Measurements from ENCODE around the gene SPDYE16. TPM values are rescaled to one million over a fixed set of nuclear protein-coding genes. Genes with fewer than 3 reads are reported as not detected.
"Not testable (repeated sequence)": the region's sequence is repeated elsewhere in the genome, so short reads cannot be mapped to it uniquely, and the experiment has no call there.

The SPDYE16 gene, protein sequence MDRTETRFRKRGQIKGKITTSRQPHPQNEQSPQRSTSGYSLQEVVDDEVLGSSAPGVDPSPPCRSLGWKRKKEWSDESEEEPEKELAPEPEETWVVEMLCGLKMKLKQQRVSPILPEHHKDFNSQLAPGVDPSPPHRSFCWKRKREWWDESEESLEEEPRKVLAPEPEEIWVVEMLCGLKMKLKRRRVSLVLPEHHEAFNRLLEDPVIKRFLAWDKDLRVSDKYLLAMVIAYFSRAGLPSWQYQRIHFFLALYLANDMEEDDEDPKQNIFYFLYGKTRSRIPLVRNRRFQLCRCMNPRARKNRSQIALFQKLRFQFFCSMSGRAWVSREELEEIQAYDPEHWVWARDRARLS
- polyA plus RNA-seq (2013, experiment 1 of 2) = not detected
- not detected for polyA plus RNA-seq (2013, experiment 2 of 2)

DNA sequence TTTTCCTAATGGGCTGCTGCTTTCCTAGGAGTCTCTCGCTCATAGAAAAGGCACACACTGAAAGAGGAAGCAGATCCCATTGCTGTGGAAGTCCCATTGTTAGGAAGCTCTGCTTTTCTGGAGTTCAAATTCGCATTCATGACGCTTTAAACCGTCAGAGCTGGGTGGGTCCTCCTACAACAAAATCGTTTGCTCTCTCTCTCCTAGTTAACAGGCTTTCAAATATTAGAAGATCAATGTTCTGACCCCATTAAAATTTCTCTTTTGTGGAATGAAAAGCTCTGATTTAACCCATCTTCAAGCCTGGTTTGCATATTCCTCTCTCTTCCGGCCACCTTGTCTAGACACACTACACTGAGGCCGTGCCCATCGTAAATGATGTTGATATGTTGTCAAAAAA, at the start of gene SPDYE16:
Gene SPDYE16, minus strand, starts transcription at position 101 of the 400 bp plus-strand sequence. CDS start 1,838 bp downstream, outside the sequence.
- H3K36me3 ChIP-seq (ENCODE audit: control insufficient read depth in 1 of 2, insufficient read depth in 2 of 2, low read depth in 1 of 2, low read length in 2 of 2); H2BK12ac ChIP-seq (ENCODE audit: low read length in 2 of 2); H3K79me1 ChIP-seq (replicated peaks; ENCODE audit: low read length, poor library complexity, severe bottlenecking); H4K91ac ChIP-seq (ENCODE audit: low read length); H2BK120ac ChIP-seq (ENCODE audit: low read depth, low read length); H3K27me3 ChIP-seq (ENCODE audit: control insufficient read depth in 1 of 2, insufficient read depth in 1 of 2, low read length in 2 of 2); H4K8ac ChIP-seq (ENCODE audit: low read length); H2AFZ ChIP-seq (ENCODE audit: low read depth, low read length); H3K4me1 ChIP-seq (ENCODE audit: control insufficient read depth, insufficient read depth, low read depth, low read length); DNase-seq; H3K4ac ChIP-seq (ENCODE audit: low read depth in 1 of 2, low read length in 2 of 2); H3K4me3 ChIP-seq (ENCODE audit: insufficient read depth in 1 of 2, low read depth in 1 of 2, low read length in 2 of 2); H3K9me3 ChIP-seq (ENCODE audit: control insufficient read depth, low read length); H2BK5ac ChIP-seq (ENCODE audit: low read depth, low read length, poor library complexity, severe bottlenecking); H3K4me2 ChIP-seq (ENCODE audit: low read length, poor library complexity, severe bottlenecking); H3K14ac ChIP-seq (ENCODE audit: low read length in 2 of 2); H3K27ac ChIP-seq (ENCODE audit: low read length, poor library complexity, severe bottlenecking); H2BK15ac ChIP-seq (ENCODE audit: low read depth, poor library complexity, severe bottlenecking); H3K23ac ChIP-seq (ENCODE audit: low read length in 2 of 2); H3K18ac ChIP-seq (ENCODE audit: low read depth in 1 of 2, low read length in 2 of 2); H2AK5ac ChIP-seq (ENCODE audit: low read length, severe bottlenecking); H3K9ac ChIP-seq (ENCODE audit: low read length): not testable (repeated sequence)
- no CpG with 5 or more reads among the region's 8 CpGs for WGBS

- H2AK5ac ChIP-seq (ENCODE audit: low read length, severe bottlenecking); H3K4me3 ChIP-seq (ENCODE audit: insufficient read depth in 1 of 2, low read depth in 1 of 2, low read length in 2 of 2); H3K36me3 ChIP-seq (ENCODE audit: control insufficient read depth in 1 of 2, insufficient read depth in 2 of 2, low read depth in 1 of 2, low read length in 2 of 2); H4K8ac ChIP-seq (ENCODE audit: low read length); H3K4me1 ChIP-seq (ENCODE audit: control insufficient read depth, insufficient read depth, low read depth, low read length); H2BK12ac ChIP-seq (ENCODE audit: low read length in 2 of 2); DNase-seq; H2BK15ac ChIP-seq (ENCODE audit: low read depth, poor library complexity, severe bottlenecking); H3K23ac ChIP-seq (ENCODE audit: low read length in 2 of 2); H3K14ac ChIP-seq (ENCODE audit: low read length in 2 of 2); H3K79me1 ChIP-seq (replicated peaks; ENCODE audit: low read length, poor library complexity, severe bottlenecking); H2AFZ ChIP-seq (ENCODE audit: low read depth, low read length); H2BK120ac ChIP-seq (ENCODE audit: low read depth, low read length); H3K9ac ChIP-seq (ENCODE audit: low read length); H3K9me3 ChIP-seq (ENCODE audit: control insufficient read depth, low read length); H3K18ac ChIP-seq (ENCODE audit: low read depth in 1 of 2, low read length in 2 of 2); H4K91ac ChIP-seq (ENCODE audit: low read length); H2BK5ac ChIP-seq (ENCODE audit: low read depth, low read length, poor library complexity, severe bottlenecking); H3K27me3 ChIP-seq (ENCODE audit: control insufficient read depth in 1 of 2, insufficient read depth in 1 of 2, low read length in 2 of 2); H3K27ac ChIP-seq (ENCODE audit: low read length, poor library complexity, severe bottlenecking); H3K4ac ChIP-seq (ENCODE audit: low read depth in 1 of 2, low read length in 2 of 2); H3K4me2 ChIP-seq (ENCODE audit: low read length, poor library complexity, severe bottlenecking): not testable (repeated sequence)
- WGBS = no CpG with 5 or more reads among the region's 2 CpGs
These were observed 49.6 kb upstream of the SPDYE16 start for GRCh38 chr7:76592694-76593093.

DNA sequence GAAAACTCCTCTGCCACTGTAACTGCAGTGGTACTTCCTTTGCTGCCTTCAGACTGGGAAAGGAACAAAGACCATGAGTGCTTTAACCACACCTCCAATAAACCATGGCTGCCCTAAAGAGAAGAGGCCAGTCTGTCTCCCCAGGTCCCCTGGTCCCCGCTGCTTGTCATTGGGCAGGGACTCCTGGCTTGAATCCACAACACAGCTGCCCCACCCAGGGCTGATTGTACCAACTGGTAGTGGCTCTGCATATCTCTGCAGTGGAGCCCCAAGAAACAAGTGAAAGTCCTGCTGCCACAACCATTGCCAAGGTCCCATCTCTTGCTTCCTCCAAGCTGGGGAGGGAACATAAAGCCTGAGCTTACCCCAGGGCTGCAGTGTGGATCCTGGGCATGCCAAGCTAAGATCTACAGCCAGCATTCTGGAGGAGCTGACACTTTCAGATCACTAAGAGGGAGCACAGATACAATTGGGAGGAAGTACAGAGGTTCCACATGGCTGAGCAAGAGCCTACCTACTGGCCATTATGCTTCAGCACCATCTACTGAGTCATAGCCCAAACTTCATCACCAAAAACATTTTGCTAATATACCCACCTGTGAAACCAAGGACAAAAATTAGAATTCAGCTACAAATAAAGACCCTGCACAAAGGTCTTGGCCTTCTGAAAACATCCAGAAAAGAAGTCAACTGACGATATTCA, 48.7 kb upstream of the SPDYE16 start:
- 45% methylated on average over 2 of the region's 2 CpGs for WGBS
- H3K9me3 ChIP-seq (ENCODE audit: control insufficient read depth, low read length) = not testable (repeated sequence)

GRCh38 chr7:76591033-76591432, 47.9 kb upstream of the SPDYE16 start:
- H3K27me3 ChIP-seq (ENCODE audit: control insufficient read depth in 1 of 2, insufficient read depth in 1 of 2, low read length in 2 of 2); H2BK120ac ChIP-seq (ENCODE audit: low read depth, low read length); H4K8ac ChIP-seq (ENCODE audit: low read length); H3K4me1 ChIP-seq (ENCODE audit: control insufficient read depth, insufficient read depth, low read depth, low read length); H3K23ac ChIP-seq (ENCODE audit: low read length in 2 of 2); H3K27ac ChIP-seq (ENCODE audit: low read length, poor library complexity, severe bottlenecking); H3K9ac ChIP-seq (ENCODE audit: low read length); H2BK5ac ChIP-seq (ENCODE audit: low read depth, low read length, poor library complexity, severe bottlenecking); H2BK12ac ChIP-seq (ENCODE audit: low read length in 2 of 2); H3K79me1 ChIP-seq (replicated peaks; ENCODE audit: low read length, poor library complexity, severe bottlenecking); H2BK15ac ChIP-seq (ENCODE audit: low read depth, poor library complexity, severe bottlenecking); H3K14ac ChIP-seq (ENCODE audit: low read length in 2 of 2); DNase-seq; H2AFZ ChIP-seq (ENCODE audit: low read depth, low read length); H3K36me3 ChIP-seq (ENCODE audit: control insufficient read depth in 1 of 2, insufficient read depth in 2 of 2, low read depth in 1 of 2, low read length in 2 of 2); H3K9me3 ChIP-seq (ENCODE audit: control insufficient read depth, low read length); H3K18ac ChIP-seq (ENCODE audit: low read depth in 1 of 2, low read length in 2 of 2); H2AK5ac ChIP-seq (ENCODE audit: low read length, severe bottlenecking); H4K91ac ChIP-seq (ENCODE audit: low read length); H3K4me3 ChIP-seq (ENCODE audit: insufficient read depth in 1 of 2, low read depth in 1 of 2, low read length in 2 of 2); H3K4me2 ChIP-seq (ENCODE audit: low read length, poor library complexity, severe bottlenecking); H3K4ac ChIP-seq (ENCODE audit: low read depth in 1 of 2, low read length in 2 of 2): not testable (repeated sequence)
- 98% methylated on average over 3 of the region's 3 CpGs for WGBS

More for the DNA sequence above, 48.7 kb upstream of the SPDYE16 start:
- not testable (repeated sequence) for H2BK12ac ChIP-seq (ENCODE audit: low read length in 2 of 2); H3K27ac ChIP-seq (ENCODE audit: low read length, poor library complexity, severe bottlenecking); H3K4ac ChIP-seq (ENCODE audit: low read depth in 1 of 2, low read length in 2 of 2); H3K36me3 ChIP-seq (ENCODE audit: control insufficient read depth in 1 of 2, insufficient read depth in 2 of 2, low read depth in 1 of 2, low read length in 2 of 2); H3K4me1 ChIP-seq (ENCODE audit: control insufficient read depth, insufficient read depth, low read depth, low read length); DNase-seq; H2AK5ac ChIP-seq (ENCODE audit: low read length, severe bottlenecking); H3K4me2 ChIP-seq (ENCODE audit: low read length, poor library complexity, severe bottlenecking); H3K79me1 ChIP-seq (replicated peaks; ENCODE audit: low read length, poor library complexity, severe bottlenecking); H2AFZ ChIP-seq (ENCODE audit: low read depth, low read length); H3K4me3 ChIP-seq (ENCODE audit: insufficient read depth in 1 of 2, low read depth in 1 of 2, low read length in 2 of 2); H3K14ac ChIP-seq (ENCODE audit: low read length in 2 of 2); H3K9ac ChIP-seq (ENCODE audit: low read length); H3K18ac ChIP-seq (ENCODE audit: low read depth in 1 of 2, low read length in 2 of 2); H3K23ac ChIP-seq (ENCODE audit: low read length in 2 of 2); H2BK15ac ChIP-seq (ENCODE audit: low read depth, poor library complexity, severe bottlenecking); H4K91ac ChIP-seq (ENCODE audit: low read length); H3K27me3 ChIP-seq (ENCODE audit: control insufficient read depth in 1 of 2, insufficient read depth in 1 of 2, low read length in 2 of 2); H4K8ac ChIP-seq (ENCODE audit: low read length); H2BK120ac ChIP-seq (ENCODE audit: low read depth, low read length); H2BK5ac ChIP-seq (ENCODE audit: low read depth, low read length, poor library complexity, severe bottlenecking)
